ENCODE results near the gene ZNF319. TPM values are rescaled to one million over a fixed set of nuclear protein-coding genes. Genes with fewer than 3 reads are reported as not detected.

Gene ZNF319
- total and polyA plus RNA-seq, 4 donors: 0.64 to 3.4 (median 2.6) TPM

DNA sequence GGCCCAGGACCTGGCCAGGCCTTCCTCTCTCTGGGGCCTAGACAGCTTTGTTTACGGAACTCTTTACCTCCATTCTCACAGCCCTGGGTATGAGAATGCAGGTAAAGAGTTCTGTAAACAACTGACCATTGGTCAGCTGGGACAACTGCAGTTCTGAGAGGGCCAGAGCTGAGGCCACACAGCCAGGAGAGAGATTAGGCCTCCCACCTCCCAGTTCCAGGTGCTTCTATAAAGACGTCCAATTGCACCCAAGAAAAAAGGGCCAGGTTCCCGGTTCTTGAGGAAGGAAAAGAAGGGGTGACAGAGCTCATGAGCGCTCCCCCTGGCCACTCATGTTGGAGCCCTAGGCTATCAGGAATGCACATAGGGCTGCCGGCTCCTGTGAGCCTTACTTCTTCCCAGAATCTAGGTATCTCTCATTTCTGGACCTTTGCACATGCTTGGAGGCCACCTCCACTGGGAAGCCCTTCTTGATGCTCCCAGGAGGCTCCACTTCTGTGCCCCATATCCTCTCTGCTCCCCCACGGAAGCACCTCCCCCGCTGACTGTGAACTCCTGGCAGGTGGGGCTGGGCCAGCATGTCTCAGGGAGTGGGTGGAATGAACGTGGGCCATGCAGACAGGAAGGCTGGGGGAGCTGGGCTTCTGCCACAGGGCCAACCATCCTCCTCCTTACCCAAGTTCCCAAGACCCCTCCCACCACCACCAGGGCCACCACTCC, 42.6 kb downstream of the ZNF319 start:
- no peak overlapping the region for H3K9ac ChIP-seq (ENCODE audit: low read depth in 1 of 2, low read length in 2 of 2)
- no peaks in the 10 kb centered on the region for H3K36me3 ChIP-seq (ENCODE audit: control insufficient read depth in 4 of 4, insufficient read depth in 3 of 4, low read depth in 1 of 4, low read length in 3 of 4)
- 83% methylated on average over 8 of the region's 8 CpGs for WGBS
- H3K4me3 ChIP-seq (ENCODE audit: low read depth in 1 of 3, low read length in 3 of 3): no peak overlapping the region
- H3K27me3 ChIP-seq (ENCODE audit: control insufficient read depth in 4 of 4, insufficient read depth in 4 of 4, low read length in 3 of 4): no peaks in the 10 kb centered on the region
- TF ChIP-seq TAF1 (conservative IDR thresholded peaks at IDR 0.05): no peak
- no peak for TF ChIP-seq FOXA2 (IDR thresholded peaks at IDR 0.05)
- TF ChIP-seq, protein P1, sequence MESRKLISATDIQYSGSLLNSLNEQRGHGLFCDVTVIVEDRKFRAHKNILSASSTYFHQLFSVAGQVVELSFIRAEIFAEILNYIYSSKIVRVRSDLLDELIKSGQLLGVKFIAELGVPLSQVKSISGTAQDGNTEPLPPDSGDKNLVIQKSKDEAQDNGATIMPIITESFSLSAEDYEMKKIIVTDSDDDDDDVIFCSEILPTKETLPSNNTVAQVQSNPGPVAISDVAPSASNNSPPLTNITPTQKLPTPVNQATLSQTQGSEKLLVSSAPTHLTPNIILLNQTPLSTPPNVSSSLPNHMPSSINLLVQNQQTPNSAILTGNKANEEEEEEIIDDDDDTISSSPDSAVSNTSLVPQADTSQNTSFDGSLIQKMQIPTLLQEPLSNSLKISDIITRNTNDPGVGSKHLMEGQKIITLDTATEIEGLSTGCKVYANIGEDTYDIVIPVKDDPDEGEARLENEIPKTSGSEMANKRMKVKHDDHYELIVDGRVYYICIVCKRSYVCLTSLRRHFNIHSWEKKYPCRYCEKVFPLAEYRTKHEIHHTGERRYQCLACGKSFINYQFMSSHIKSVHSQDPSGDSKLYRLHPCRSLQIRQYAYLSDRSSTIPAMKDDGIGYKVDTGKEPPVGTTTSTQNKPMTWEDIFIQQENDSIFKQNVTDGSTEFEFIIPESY (IDR thresholded peaks at IDR 0.05): no peak
- TF ChIP-seq HNF4G (IDR thresholded peaks at IDR 0.05): no peak
- TF ChIP-seq SP1 (IDR thresholded peaks at IDR 0.05): no peak
- TF ChIP-seq GABPA (IDR thresholded peaks at IDR 0.05 in 1 of 2, conservative IDR thresholded peaks at IDR 0.05 in 1 of 2): no peak
- TF ChIP-seq NR2F2 (IDR thresholded peaks at IDR 0.05): no peak
- TF ChIP-seq EGR1 (IDR thresholded peaks at IDR 0.05; ENCODE audit: low read depth in 2 of 2): no peak
- TF ChIP-seq, protein P2, sequence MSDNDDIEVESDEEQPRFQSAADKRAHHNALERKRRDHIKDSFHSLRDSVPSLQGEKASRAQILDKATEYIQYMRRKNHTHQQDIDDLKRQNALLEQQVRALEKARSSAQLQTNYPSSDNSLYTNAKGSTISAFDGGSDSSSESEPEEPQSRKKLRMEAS (IDR thresholded peaks at IDR 0.05): no peak
- no peak for TF ChIP-seq HNF4A (conservative IDR thresholded peaks at IDR 0.05)
- TF ChIP-seq FOXA1 (IDR thresholded peaks at IDR 0.05): no peak
- TF ChIP-seq, protein P3, sequence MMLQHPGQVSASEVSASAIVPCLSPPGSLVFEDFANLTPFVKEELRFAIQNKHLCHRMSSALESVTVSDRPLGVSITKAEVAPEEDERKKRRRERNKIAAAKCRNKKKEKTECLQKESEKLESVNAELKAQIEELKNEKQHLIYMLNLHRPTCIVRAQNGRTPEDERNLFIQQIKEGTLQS (IDR thresholded peaks at IDR 0.05): no peak
- H3K9me3 ChIP-seq (ENCODE audit: control insufficient read depth in 4 of 4, low read length in 3 of 4): no peaks in the 10 kb centered on the region
- DNase-seq (ENCODE audit: low spot score): no peak
- H3K4me1 ChIP-seq (ENCODE audit: control insufficient read depth in 4 of 4, insufficient read depth in 4 of 4, low read length in 3 of 4): no peaks in the 10 kb centered on the region
- no peak overlapping the region for H3K27ac ChIP-seq (ENCODE audit: low read depth in 1 of 2, low read length in 2 of 2)

DNA sequence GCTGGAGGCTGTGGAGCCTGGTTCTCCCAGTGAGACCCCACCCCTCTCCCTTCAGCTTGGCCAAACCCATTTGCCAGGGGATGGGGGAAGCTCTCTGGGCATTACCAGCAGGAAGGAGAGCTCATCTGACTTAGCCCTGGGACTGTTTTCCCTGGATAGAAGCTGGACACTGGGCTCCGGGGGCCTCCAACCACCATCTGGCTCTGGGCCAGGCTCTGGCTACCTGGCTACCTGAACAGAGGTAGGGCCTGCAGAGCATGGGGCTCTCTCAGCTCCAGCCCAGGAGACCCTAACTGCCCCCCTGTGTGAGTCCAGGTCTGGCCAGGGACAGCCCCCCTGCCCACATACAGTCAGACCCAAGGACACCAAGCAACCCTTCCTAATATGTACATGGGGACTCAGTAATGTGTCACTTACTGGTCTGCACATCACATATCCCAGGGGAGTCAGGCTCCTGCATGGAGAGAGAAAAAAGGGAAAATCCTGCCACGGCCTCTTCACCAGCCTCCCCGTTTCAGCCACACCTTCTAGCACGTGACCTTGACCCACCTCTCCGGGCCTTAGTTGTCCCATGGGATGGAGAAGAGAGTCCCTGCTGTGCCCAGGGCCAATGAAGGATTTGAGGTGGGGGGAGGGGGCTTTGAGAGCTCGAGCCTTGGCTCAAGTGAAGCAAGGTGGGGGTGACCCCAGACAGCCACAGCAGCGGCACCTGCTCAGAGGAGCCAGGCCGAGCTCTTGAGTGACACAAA, 43.4 kb downstream of the ZNF319 start:
- no peak overlapping the region for H3K4me3 ChIP-seq (ENCODE audit: low read depth in 1 of 3, low read length in 3 of 3)
- H3K36me3 ChIP-seq (ENCODE audit: control insufficient read depth in 4 of 4, insufficient read depth in 3 of 4, low read depth in 1 of 4, low read length in 3 of 4): no peaks in the 10 kb centered on the region
- DNase-seq (ENCODE audit: low spot score): no peak
- H3K27me3 ChIP-seq (ENCODE audit: control insufficient read depth in 4 of 4, insufficient read depth in 4 of 4, low read length in 3 of 4): no peaks in the 10 kb centered on the region
- no peaks in the 10 kb centered on the region for H3K9me3 ChIP-seq (ENCODE audit: control insufficient read depth in 4 of 4, low read length in 3 of 4)
- TF ChIP-seq, protein P2 (IDR thresholded peaks at IDR 0.05): no peak
- TF ChIP-seq YY1 (IDR thresholded peaks at IDR 0.05) (no peak), JUND (IDR thresholded peaks at IDR 0.05) (no peak), GABPA (IDR thresholded peaks at IDR 0.05 in 1 of 2, conservative IDR thresholded peaks at IDR 0.05 in 1 of 2) (no peak), NR2F2 (IDR thresholded peaks at IDR 0.05) (no peak), TAF1 (conservative IDR thresholded peaks at IDR 0.05) (no peak), RXRA (IDR thresholded peaks at IDR 0.05) (no peak), SP1 (IDR thresholded peaks at IDR 0.05) (no peak), HNF4A (conservative IDR thresholded peaks at IDR 0.05) (no peak), EGR1 (IDR thresholded peaks at IDR 0.05; ENCODE audit: low read depth in 2 of 2) (no peak), RAD21 (IDR thresholded peaks at IDR 0.05) (no peak)
- TF ChIP-seq, protein P1 (IDR thresholded peaks at IDR 0.05): no peak
- TF ChIP-seq, protein P3 (IDR thresholded peaks at IDR 0.05): no peak
- WGBS: 73% methylated on average over 8 of the region's 8 CpGs
- H3K9ac ChIP-seq (ENCODE audit: low read depth in 1 of 2, low read length in 2 of 2): no peak overlapping the region
- H3K27ac ChIP-seq (ENCODE audit: low read depth in 1 of 2, low read length in 2 of 2): no peak overlapping the region
- no peaks in the 10 kb centered on the region for H3K4me1 ChIP-seq (ENCODE audit: control insufficient read depth in 4 of 4, insufficient read depth in 4 of 4, low read length in 3 of 4)
